ENCODE data around the gene SPATA13.

DNA sequence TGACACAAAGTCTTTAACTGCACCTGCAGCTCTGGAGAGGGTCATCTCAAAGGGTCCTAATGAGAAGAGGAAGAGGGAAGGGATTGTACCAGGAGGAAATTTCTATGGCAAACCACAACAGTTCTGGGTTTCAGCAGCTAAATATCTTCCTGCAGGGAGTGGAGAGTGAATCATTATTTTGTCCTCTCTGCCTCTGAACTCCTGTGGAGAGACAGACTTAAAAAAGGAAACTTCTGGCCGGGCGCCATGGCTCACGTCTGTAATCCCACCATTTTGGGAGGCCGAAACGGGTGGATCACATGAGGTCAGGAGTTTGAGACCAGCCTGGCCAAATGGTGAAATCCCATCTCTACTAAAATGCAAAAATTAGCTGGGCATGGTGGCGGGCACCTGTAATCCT is 132.0 kb downstream of the SPATA13 start:
- no peak for TF ChIP-seq EZH2 (IDR thresholded peaks at IDR 0.05; ENCODE audit: low read depth)
- TF ChIP-seq, protein P1, sequence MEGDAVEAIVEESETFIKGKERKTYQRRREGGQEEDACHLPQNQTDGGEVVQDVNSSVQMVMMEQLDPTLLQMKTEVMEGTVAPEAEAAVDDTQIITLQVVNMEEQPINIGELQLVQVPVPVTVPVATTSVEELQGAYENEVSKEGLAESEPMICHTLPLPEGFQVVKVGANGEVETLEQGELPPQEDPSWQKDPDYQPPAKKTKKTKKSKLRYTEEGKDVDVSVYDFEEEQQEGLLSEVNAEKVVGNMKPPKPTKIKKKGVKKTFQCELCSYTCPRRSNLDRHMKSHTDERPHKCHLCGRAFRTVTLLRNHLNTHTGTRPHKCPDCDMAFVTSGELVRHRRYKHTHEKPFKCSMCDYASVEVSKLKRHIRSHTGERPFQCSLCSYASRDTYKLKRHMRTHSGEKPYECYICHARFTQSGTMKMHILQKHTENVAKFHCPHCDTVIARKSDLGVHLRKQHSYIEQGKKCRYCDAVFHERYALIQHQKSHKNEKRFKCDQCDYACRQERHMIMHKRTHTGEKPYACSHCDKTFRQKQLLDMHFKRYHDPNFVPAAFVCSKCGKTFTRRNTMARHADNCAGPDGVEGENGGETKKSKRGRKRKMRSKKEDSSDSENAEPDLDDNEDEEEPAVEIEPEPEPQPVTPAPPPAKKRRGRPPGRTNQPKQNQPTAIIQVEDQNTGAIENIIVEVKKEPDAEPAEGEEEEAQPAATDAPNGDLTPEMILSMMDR (conservative IDR thresholded peaks at IDR 0.05) = no peak

Measured in PC-9 (cell line).